OCI-LY3 (cell line): ENCODE measurements around the gene HERC4.
"Not testable (repeated sequence)": the region's sequence is repeated elsewhere in the genome, so short reads cannot be mapped to it uniquely, and the experiment has no call there.

ENCODE experiments used
- H2AFZ ChIP-seq: fragments of 200-600, 300-600 bp; shearing (Covaris generic); 2 replicates; pipeline ENCODE4 v1.6.0; 2014; ENCODE audit warnings: antibody characterized with exemption, low read depth, low read length
- H3K27ac ChIP-seq: fragments of 200-600, 300-600 bp; sonication (generic); 2 replicates; pipeline ENCODE4 v1.5.1; 2014; ENCODE audit warnings: mild to moderate bottlenecking, low read length, moderate library complexity, mixed read lengths
- H3K27me3 ChIP-seq: fragments of 200-600, 300-600 bp; sonication (generic); 2 replicates; pipeline ENCODE4 v1.6.1; 2014; ENCODE audit warnings: low read depth, low read length, mixed read lengths
- H3K36me3 ChIP-seq: fragments of 200-600, 300-600 bp; sonication (generic); replicated peaks from 2 replicates; pipeline ENCODE3; 2014; ENCODE audit warnings: low read depth, low read length, mixed read lengths
- H3K4me1 ChIP-seq: fragments of 300-600, 200-600 bp; sonication (generic); 2 replicates; pipeline ENCODE4 v1.6.1; 2014; ENCODE audit warnings: low read length, mixed read lengths
- H3K4me2 ChIP-seq: fragments of 200-600, 300-600 bp; sonication (generic); 2 replicates; pipeline ENCODE4 v1.6.1; 2014; ENCODE audit warnings: low read length, mixed read lengths
- H3K4me3 ChIP-seq: fragments of 300-600, 200-600 bp; sonication (generic); 2 replicates; pipeline ENCODE4 v1.5.1; 2014; ENCODE audit warnings: antibody characterized with exemption, mild to moderate bottlenecking, low read length, moderate library complexity
- H3K79me2 ChIP-seq: fragments of 300-600, 200-600 bp; shearing (Covaris generic); 2 replicates; pipeline ENCODE4 v1.6.1; 2014; ENCODE audit warnings: mild to moderate bottlenecking, low read length, mixed read lengths
- H3K9ac ChIP-seq: fragments of 300-600, 200-600 bp; shearing (Covaris generic); 2 replicates; pipeline ENCODE4 v1.6.0; 2014; ENCODE audit warnings: mild to moderate bottlenecking, low read length, moderate library complexity
- H3K9me3 ChIP-seq: fragments of 200-600, 300-600 bp; shearing (Covaris generic); 2 replicates; pipeline ENCODE4 v1.6.1; 2014; ENCODE audit warnings: low read length, mixed read lengths; ENCODE audit not compliant: insufficient read depth
- H4K20me1 ChIP-seq: fragments of 200-600, 300-600 bp; sonication (generic); 2 replicates; pipeline ENCODE4 v1.6.1; 2016; ENCODE audit warnings: low read length, mixed read lengths; ENCODE audit not compliant: insufficient read depth
- CTCF ChIP-seq: fragments of 200-600, 300-600 bp; sonication (generic); IDR thresholded peaks from 2 replicates; pipeline ENCODE4 v1.5.1; 2014; ENCODE audit warnings: antibody characterized with exemption, low read length, low read depth
- EZH2phosphoT487 ChIP-seq: fragments of 200-600 bp; shearing (Covaris generic); IDR thresholded peaks from 2 replicates; pipeline ENCODE4 v1.6.1; 2018; ENCODE audit warnings: antibody characterized with exemption, mixed run types, low read depth

The HERC4 gene

GRCh38 chr10:67988606-67989005, 86.5 kb downstream of the HERC4 start:
- H3K79me2 ChIP-seq = no peaks in the 10 kb centered on the region
- no peak overlapping the region for H3K27ac ChIP-seq
- H3K9ac ChIP-seq = no peak overlapping the region
- no peaks in the 10 kb centered on the region for H3K27me3 ChIP-seq
- no peak overlapping the region for H2AFZ ChIP-seq
- H3K36me3 ChIP-seq = peaks cover 4% of the 10 kb centered on the region
- TF ChIP-seq EZH2phosphoT487 (no peak), CTCF (no peak)
- H4K20me1 ChIP-seq = no peaks in the 10 kb centered on the region
- H3K9me3 ChIP-seq = no peaks in the 10 kb centered on the region
- H3K4me1 ChIP-seq = peaks cover 12% of the 10 kb centered on the region
- no peak overlapping the region for H3K4me3 ChIP-seq
- H3K4me2 ChIP-seq = 0 out of 2 replicates have a peak overlapping the region, but pooled peaks have one; percentile 4

GRCh38 chr10:67982603-67983002, 92.5 kb downstream of the HERC4 start:
- not testable (repeated sequence) for H3K9ac ChIP-seq, H3K4me1 ChIP-seq, H2AFZ ChIP-seq, H3K27me3 ChIP-seq, H3K9me3 ChIP-seq, H3K79me2 ChIP-seq, H3K36me3 ChIP-seq, H3K4me3 ChIP-seq, H4K20me1 ChIP-seq, H3K27ac ChIP-seq, H3K4me2 ChIP-seq

DNA sequence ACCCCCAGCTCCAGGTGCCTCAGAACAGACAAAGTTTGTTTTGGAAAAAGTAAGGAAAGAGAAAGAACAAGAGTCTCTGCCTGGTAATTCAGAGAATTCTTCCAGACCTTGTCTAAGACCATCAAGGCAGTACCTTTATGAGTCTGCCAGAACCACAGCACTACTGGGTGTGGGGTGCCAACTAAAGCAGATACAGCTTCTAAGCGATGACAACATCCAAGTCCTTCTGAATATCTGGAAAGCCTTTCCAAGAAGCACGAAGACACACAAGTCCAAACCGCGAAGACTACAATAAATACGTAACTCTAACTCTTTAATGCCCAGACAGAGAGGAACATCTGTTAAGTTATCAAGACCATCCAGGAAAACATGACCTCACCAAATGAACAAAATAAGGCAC, 96.3 kb downstream of the HERC4 start:
- H3K4me2 ChIP-seq = no peak overlapping the region
- no peaks in the 10 kb centered on the region for H3K79me2 ChIP-seq
- no peak overlapping the region for H2AFZ ChIP-seq
- no peak overlapping the region for H3K4me3 ChIP-seq
- TF ChIP-seq EZH2phosphoT487 = no peak
- TF ChIP-seq CTCF = no peak
- H3K4me1 ChIP-seq = peaks cover 8% of the 10 kb centered on the region
- no peaks in the 10 kb centered on the region for H3K9me3 ChIP-seq
- no peaks in the 10 kb centered on the region for H4K20me1 ChIP-seq
- no peak overlapping the region for H3K9ac ChIP-seq
- no peak overlapping the region for H3K27ac ChIP-seq
- no peaks in the 10 kb centered on the region for H3K36me3 ChIP-seq
- no peaks in the 10 kb centered on the region for H3K27me3 ChIP-seq

- no peak overlapping the region for H3K4me3 ChIP-seq
- peaks cover 8% of the 10 kb centered on the region for H3K4me1 ChIP-seq
- no peak overlapping the region for H3K4me2 ChIP-seq
- no peaks in the 10 kb centered on the region for H3K36me3 ChIP-seq
- TF ChIP-seq CTCF = no peak
- TF ChIP-seq EZH2phosphoT487 = no peak
- H3K79me2 ChIP-seq = no peaks in the 10 kb centered on the region
- H3K27ac ChIP-seq = no peak overlapping the region
- H3K9ac ChIP-seq = no peak overlapping the region
- H3K27me3 ChIP-seq = no peaks in the 10 kb centered on the region
- no peaks in the 10 kb centered on the region for H4K20me1 ChIP-seq
- no peak overlapping the region for H2AFZ ChIP-seq
- no peaks in the 10 kb centered on the region for H3K9me3 ChIP-seq
Measured at GRCh38 chr10:67977251-67977650, 97.8 kb downstream of the HERC4 start.
